GM19463 (cell line): ENCODE data around the gene PRDM16.

ENCODE experiments used
- ATAC-seq: cut with Tn5 transposase; IDR thresholded peaks from one replicate; pipeline ENCODE4 v1.9.1; 2021; ENCODE audit warnings: mild to moderate bottlenecking, moderate library complexity; ENCODE audit not compliant: unreplicated experiment

The PRDM16 gene

GRCh38 chr1:3174487-3175247 lies 105.7 kb downstream of the PRDM16 start:
- ATAC-seq = no peak

DNA sequence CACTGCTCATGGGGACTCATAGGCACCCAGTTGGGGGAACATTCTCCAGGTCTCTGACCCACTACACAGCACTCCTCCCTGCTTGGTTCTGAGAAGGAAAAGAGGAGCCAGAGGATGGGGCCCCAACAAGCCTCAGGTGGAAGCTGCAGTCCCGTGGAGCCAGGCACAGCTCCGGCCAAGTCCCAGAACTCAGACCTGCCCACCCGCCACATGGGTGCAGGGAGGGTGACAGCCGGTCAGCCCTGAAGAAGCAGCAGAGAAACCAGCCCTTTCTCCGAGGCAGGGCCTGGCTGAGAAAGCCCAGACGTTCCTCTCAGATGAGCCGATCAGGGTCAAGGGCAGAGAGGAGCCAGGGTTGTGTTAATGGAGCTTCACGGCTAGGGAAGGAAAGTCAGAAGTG lies 106.5 kb downstream of the PRDM16 start:
- ATAC-seq = no peak

DNA sequence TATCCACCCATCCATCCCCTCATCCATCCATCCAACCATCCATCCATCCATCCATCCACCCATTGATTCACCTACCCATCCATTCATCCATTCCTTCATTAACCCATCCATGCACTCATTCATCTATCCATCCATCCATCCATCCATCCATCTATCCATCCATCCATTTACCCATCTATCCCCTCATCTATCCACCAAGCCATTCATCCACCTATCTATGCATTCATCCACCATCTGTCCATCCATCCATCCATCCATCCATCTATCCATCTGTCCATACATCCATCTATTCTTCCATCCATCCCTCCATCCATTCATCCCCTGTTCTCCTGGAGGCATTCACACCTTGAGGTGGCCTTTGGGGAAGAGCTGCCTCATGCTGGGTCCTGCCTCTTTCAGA lies 107.0 kb downstream of the PRDM16 start:
- no peak for ATAC-seq

- ATAC-seq = no peak
Observed at GRCh38 chr1:3176820-3177219, 107.8 kb downstream of the PRDM16 start.

- no peak for ATAC-seq
Observed at GRCh38 chr1:3178279-3178678, 109.3 kb downstream of the PRDM16 start.

- ATAC-seq = no peak
Observed at GRCh38 chr1:3179471-3179870, 110.5 kb downstream of the PRDM16 start.

GRCh38 chr1:3180915-3181314 lies 111.9 kb downstream of the PRDM16 start:
- ATAC-seq = no peak

DNA sequence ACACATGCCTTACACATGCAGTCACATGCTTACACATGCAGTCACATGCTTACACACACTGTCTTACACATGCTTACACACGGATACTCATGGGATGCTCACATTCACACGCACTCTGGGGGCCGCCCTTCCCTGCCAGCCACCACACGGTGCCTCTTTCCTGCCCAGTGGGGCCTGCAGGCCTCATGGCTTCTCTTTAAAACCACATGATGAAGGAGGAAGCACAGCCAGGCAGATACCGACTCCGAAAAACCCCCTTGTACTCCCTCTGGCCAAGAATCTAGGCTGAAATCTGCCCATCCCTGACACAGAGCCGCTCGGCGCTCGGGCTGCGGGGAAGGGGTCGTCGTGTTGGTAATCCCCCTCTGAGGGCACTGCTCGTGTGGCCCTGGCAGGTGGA lies 113.0 kb downstream of the PRDM16 start:
- ATAC-seq = no peak

DNA sequence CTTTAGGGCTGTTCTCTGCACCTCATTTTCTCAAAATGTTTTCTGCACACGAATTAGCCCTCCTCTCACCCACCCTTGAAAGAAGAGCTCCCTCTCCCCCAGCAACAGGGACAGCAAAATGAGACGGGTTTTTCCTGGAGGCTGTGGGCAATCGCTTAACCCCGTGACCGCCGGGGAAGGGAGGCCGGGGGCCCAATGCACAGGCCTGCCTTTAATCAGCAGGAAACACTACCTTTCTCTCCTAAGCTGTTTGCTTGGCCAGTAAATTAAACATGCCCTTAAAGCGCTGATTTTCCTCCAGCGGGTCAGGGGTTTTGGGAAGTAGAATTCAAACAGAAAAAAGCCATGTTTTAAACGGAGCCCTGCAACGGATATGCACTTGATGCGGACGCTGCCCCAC lies 114.4 kb downstream of the PRDM16 start:
- no peak for ATAC-seq

DNA sequence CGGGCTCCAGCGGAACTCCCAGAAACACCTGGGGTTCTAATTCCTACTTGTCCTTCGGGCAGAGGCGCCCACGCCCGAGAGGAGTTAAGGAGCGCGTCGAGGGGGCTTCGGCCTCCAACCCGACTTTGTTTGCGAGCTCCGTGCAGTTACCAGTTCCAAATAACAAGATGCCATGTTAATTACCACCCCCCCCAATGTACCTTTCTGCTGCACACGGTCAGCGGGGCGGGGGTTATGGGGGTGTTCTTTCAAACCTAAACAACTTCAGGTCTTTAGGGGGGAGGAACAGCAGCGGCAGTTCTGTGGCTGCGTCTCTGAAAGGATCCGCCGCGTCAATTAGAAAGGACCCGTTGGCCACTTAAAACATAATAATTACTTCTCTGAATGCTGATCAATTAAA lies 114.8 kb downstream of the PRDM16 start:
- no peak for ATAC-seq

- ATAC-seq = no peak
Observed at GRCh38 chr1:3184666-3185065, 115.7 kb downstream of the PRDM16 start.

GRCh38 chr1:3185896-3186525 lies 117.0 kb downstream of the PRDM16 start:
- ATAC-seq = no peak

- ATAC-seq = no peak
Observed at GRCh38 chr1:3186526-3186921, 117.5 kb downstream of the PRDM16 start.

DNA sequence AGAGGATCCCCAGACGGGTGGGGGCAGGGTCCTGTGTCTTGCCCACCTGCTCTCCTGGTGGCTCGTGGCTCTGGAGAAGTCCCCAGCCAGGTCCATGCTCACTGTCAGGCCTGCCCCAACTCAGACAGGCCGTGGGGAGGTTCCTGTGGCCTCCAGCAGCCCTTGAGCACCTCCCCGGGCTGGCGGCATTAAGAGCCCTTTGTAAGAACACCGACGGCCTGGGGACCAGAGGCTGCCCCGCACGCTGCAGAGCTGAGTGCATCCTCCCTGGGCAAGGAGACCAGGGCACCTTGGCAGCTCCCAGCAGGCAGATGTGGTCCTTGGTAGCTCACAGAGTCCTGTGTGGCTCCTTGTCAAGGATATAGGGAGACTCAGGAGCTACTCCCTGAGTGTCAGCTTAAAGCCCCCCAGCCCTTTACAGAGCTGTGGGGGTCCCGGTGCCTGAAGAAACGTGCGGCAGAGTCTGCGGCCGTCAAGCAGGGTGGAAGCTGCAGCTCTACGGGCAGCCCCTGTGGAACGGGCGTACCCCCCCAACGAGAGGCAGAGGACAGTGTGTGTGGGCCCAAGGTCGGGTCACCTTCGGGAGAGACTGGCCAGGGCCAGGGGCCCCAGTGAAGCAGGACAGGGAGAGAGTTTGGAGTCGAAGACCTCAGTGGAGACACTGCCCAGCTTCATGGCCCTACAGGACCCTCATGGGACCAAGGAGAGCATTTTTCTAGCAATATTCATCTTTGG lies 118.6 kb downstream of the PRDM16 start:
- ATAC-seq = no peak

- ATAC-seq = no peak
Observed at GRCh38 chr1:3188150-3188971, 119.4 kb downstream of the PRDM16 start.

- no peak for ATAC-seq
Observed at GRCh38 chr1:3190256-3191041, 121.4 kb downstream of the PRDM16 start.

DNA sequence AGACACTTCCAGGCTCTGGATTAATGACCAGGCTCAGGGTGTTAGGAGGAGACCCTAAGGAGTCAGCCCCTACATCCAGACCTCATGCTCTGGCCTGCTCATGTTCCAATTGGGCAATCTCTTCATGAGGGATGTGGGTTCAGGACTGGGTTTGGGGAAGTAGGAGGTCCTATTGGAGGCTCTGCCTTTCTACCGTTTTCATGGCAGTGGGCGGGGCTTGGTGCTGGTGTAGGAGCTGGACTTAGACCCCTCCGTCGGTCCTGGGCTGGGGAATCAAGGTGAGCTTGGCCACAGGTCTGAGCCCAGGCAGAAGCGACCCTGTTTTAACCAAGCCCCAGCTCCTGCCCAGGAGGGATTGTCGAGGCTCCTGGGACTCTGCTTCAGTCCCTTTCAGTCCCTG lies 123.4 kb downstream of the PRDM16 start:
- no peak for ATAC-seq

GRCh38 chr1:3192825-3193224 lies 123.8 kb downstream of the PRDM16 start:
- ATAC-seq = no peak

GRCh38 chr1:3193811-3194210 lies 124.8 kb downstream of the PRDM16 start:
- ATAC-seq = no peak

- no peak for ATAC-seq
Observed at GRCh38 chr1:3194760-3195479, 125.9 kb downstream of the PRDM16 start.
